Lung microvascular endothelial cell (primary cell): ENCODE measurements around the gene MEGF10. TPM values are rescaled to one million over a fixed set of nuclear protein-coding genes. Genes with fewer than 3 reads are reported as not detected.

Experiments
- DNase-seq, 2 donors: peaks; one replicate each; pipeline versions ENCODE4 v3.0.0 to v3.0.0-alpha.2; 2010; ENCODE audit warnings: low read depth in 2 of 2
- total RNA-seq: library from RNA; depleted of rRNA; stranded (reverse); fragments of >200 nt; gene quantifications from 2 replicates; pipeline ENCODE4 v1.2.1, GENCODE V29; 2014

MEGF10 gene
- total RNA-seq, 1 donor from 2014 or later: 0.60 TPM

- no peak for DNase-seq
Observed at GRCh38 chr5:127434588-127434987, 144.0 kb downstream of the MEGF10 start.

DNA sequence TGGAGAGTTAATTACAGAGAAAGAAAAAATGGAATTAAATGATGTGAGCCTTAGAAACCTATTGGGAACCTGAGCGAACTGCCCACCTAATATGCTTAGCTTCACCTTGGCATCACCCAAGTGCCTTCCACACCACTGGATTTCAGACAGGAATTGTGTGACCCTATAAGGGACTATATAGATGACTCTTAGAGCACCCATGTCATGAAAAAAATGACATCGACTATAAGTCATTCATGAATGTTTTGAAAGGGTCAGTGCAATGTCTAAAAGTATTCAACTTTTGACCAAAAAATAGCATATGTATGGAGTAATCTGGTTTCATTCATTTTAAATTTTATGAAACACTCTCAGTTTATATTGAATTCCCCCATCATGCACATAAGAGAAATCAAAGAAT lies 145.2 kb downstream of the MEGF10 start:
- DNase-seq: no peak

DNA sequence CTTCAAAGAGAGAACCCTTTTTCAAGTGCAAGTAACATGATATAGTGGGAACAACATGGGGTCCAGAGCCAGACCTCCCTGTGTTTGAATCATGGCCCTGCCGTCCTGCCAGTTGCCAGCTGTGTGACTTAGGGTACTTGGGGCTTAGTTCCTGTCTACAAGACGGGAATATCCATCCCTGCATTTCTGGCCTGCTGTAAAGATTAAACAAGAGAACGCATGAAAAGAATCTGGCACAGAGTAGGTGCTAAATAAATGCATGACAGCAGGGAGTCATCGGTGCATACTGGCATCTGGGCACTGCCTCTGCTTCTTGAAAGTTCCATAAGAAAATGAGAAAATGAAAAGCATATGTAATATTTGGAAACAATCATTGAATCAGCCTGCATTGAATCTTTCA lies 149.0 kb downstream of the MEGF10 start:
- DNase-seq: no peak

GRCh38 chr5:127440831-127441230 lies 150.2 kb downstream of the MEGF10 start:
- no peak for DNase-seq

DNA sequence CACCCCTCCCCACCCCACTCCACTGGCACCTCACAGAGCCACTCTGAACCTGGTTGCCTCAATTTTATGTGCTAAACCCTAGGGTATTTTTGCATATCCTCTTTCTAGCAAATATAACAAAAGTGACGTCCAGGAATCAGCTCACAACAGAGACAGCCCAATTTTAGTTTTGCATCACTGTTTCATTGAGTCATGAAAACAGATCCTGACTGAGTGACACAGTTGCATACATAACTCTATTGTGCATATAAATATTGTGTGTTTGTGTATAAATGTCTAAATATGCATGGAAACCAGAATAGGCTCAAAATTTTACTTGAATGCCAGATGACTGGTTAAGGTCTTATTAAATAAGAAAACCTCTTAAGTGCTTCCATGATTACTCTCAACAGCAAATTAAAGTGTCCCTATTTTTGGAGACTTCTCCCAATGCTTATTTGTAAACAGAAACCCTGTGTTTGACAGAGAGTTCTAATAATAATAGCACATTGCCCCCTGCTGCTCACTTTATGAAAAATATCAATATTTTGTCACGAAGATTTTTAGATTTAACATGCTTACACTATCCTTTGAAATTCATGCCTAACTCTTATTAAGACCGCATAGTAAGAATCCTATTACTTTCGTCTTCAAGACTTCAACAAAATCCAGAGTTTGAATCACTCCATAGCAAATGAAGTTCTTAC lies 151.3 kb downstream of the MEGF10 start:
- peak; percentile 20 to 48 for DNase-seq

GRCh38 chr5:127444171-127444570 lies 153.6 kb downstream of the MEGF10 start:
- no peak for DNase-seq

DNA sequence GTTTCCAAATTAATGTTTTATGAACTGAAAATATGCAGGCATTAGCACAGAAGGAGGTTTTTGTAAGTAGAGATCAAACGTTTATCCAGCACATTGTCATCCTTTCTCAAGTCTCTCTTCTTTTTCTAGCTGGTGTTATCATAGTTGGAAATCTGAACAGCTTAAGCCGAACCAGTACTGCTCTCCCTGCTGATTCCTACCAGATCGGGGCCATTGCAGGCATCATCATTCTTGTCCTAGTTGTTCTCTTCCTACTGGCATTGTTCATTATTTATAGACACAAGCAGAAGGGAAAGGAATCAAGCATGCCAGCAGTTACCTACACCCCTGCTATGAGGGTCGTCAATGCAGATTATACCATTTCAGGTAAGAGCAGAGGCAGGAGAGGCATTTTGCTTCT lies 154.7 kb downstream of the MEGF10 start:
- DNase-seq: no peak

- DNase-seq: no peak
Observed at GRCh38 chr5:127446626-127447025, 156.0 kb downstream of the MEGF10 start.

- no peak for DNase-seq
Observed at GRCh38 chr5:127447827-127448226, 157.2 kb downstream of the MEGF10 start.

GRCh38 chr5:127450046-127450445 lies 159.4 kb downstream of the MEGF10 start:
- DNase-seq: no peak

- DNase-seq: no peak
Observed at GRCh38 chr5:127451096-127451495, 160.5 kb downstream of the MEGF10 start.

DNA sequence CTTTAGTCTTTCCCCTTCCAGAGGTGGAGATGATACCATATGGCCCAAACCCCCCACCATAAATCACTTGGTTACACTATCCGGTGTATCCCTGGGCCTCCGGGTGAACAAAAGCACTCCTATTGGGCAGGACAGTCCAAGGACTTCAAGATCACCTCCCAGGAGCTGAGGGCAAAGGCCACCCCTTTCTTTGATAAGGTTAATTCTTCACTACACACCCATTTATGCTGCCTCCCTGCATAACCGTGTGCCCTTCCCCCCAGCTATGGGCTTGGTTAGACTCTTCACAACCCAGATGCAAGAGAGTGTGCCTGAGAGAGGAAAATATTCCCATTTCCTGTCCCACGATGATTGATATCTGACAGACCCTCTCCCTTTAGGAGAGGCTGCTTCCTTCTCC lies 162.0 kb downstream of the MEGF10 start:
- no peak for DNase-seq

GRCh38 chr5:127471211-127471610 lies 180.6 kb downstream of the MEGF10 start:
- DNase-seq: peak in 1 of 2 donors; percentile 10

- no peak for DNase-seq
Observed at GRCh38 chr5:127472700-127473099, 182.1 kb downstream of the MEGF10 start.

DNA sequence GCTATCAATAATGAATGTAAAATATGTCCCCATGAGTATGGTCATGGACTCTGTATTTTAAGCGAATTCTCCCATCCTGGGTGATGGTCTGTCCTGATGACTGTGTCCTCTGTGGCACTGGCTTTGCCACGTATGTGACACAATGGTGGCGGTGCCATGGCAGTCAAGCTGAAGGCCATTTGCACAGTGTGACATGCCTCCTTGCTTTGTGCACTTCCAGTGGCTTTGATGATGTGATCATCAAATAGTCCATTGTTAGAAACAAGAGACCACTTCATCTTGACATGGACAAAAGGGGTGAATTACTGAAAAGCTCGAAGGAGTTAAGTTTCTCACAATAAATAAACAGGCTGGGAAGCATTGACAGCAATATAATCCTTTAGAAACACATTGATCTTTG lies 195.9 kb downstream of the MEGF10 start:
- DNase-seq: no peak

- peak; percentile 46 to 62 for DNase-seq
Observed at GRCh38 chr5:127492854-127493738, 202.5 kb downstream of the MEGF10 start.

DNA sequence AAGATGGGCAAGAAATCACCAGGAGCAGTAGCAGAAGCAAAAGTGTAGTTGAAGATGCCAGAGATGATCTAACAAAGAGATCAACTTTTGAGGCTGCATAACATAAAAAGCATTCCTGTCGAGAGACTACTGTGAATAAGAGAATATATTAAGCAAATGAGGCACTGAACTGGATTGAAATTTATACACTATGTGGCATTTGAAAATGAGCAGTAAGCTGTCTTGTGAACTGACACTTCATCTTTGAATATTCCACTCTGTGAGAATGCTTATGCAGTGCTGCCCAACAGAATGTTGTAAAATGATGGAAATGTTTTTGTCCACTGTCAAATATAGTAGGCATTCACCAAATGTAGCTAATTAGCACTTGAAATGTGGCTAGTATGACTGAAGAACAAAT lies 208.0 kb downstream of the MEGF10 start:
- no peak for DNase-seq

GRCh38 chr5:127505905-127506304 lies 215.3 kb downstream of the MEGF10 start:
- no peak for DNase-seq

DNA sequence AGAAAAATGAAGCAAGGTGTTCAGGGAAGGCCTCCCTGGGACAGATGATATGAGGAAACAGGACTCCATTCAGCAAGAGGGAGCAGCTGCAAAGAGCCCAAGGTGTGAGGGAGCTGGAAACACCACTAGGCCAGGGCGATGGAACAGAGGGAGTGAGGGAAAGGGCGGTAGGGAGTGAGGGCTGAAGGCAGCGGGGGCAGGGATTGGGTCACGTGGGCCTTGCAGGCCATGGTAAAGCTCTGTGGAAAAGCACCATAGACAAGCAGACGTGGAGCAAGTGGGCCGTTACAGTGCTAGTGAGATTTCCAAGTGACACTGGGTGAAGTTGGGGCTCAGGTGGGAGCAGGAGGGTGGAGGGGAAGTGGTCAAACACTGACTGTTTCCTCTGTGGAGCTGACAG lies 216.0 kb downstream of the MEGF10 start:
- no peak for DNase-seq

GRCh38 chr5:127508644-127509373 lies 218.2 kb downstream of the MEGF10 start:
- no peak for DNase-seq
